SK-N-SH (cell line): Measurements from ENCODE around the gene COL26A1. TPM values are rescaled to one million over a fixed set of nuclear protein-coding genes. Genes with fewer than 3 reads are reported as not detected.

Experiments
- CTCF ChIA-PET: fragments of 300-600, 350-600 bp; formaldehyde crosslinking; extraction: SDS; loops from one replicate; lab custom pipeline; 2021; lab: Yijun Ruan, JAX
- POLR2A ChIA-PET: fragments of 350-600 bp; sonication (Branson Sonifier 250); formaldehyde crosslinking; extraction: SDS; loops from one replicate; lab custom pipeline; 2020; ENCODE audit warnings: antibody characterized with exemption, inconsistent platforms; lab: Yijun Ruan, JAX
- DNase-seq: peaks from one replicate; pipeline ENCODE4 v3.0.0; 2012
- H2AFZ ChIP-seq: fragments of 200-600 bp; sonication (generic); 2 replicates; pipeline ENCODE4 v1.8.1; 2016; ENCODE audit warnings: antibody characterized with exemption, mild to moderate bottlenecking, low read depth
- H3F3A ChIP-seq: fragments of 200-600 bp; sonication (generic); replicated peaks from 2 replicates; pipeline ENCODE3; 2016; ENCODE audit warnings: antibody characterized with exemption, mild to moderate bottlenecking; ENCODE audit not compliant: insufficient read depth
- H3K27ac ChIP-seq, 2 experiments: fragments of 200-500 bp in 1 of 2; fragments of 200-600 bp in 1 of 2; sonication (Bioruptor generic) in 1 of 2; sonication (generic), shearing (Covaris generic) in 1 of 2; 2 replicates each; pipeline versions ENCODE4 v1.5.1 to v1.6.1; 2014 to 2016; ENCODE audit warnings: low read depth in 2 of 2, inconsistent platforms in 1 of 2, low read length in 1 of 2, mild to moderate bottlenecking in 1 of 2, mixed read lengths in 1 of 2
- H3K27me3 ChIP-seq: fragments of 200-600 bp; sonication (generic), shearing (Covaris generic); 2 replicates; pipeline ENCODE4 v1.6.1; 2016; ENCODE audit warnings: mixed run types; ENCODE audit not compliant: insufficient read depth
- H3K36me3 ChIP-seq, 2 experiments: fragments of 200-500 bp in 1 of 2; fragments of 200-600 bp in 1 of 2; sonication (Bioruptor generic) in 1 of 2; sonication (generic) in 1 of 2; replicated peaks in 1 of 2; 2 replicates each; pipeline versions ENCODE3 to v1.5.1; 2014 to 2016; ENCODE audit warnings: low read length in 1 of 2, mild to moderate bottlenecking in 1 of 2; ENCODE audit not compliant: insufficient read depth in 2 of 2, control insufficient read depth in 1 of 2
- H3K4me1 ChIP-seq, 2 experiments: fragments of 200-500 bp in 1 of 2; fragments of 200-600 bp in 1 of 2; sonication (Bioruptor generic) in 1 of 2; sonication (generic), shearing (Covaris generic) in 1 of 2; 2 replicates each; pipeline versions ENCODE4 v1.5.1 to v1.6.1; 2014 to 2016; ENCODE audit warnings: low read depth in 1 of 2, low read length in 1 of 2, mixed run types in 1 of 2; ENCODE audit not compliant: insufficient read depth in 2 of 2, control insufficient read depth in 1 of 2
- H3K4me2 ChIP-seq: fragments of 200-600 bp; sonication (generic), shearing (Covaris generic); 2 replicates; pipeline ENCODE4 v1.6.1; 2017; ENCODE audit warnings: mixed run types
- H3K4me3 ChIP-seq, 2 experiments: fragments of 200-500 bp in 1 of 2; fragments of 200-600 bp in 1 of 2; sonication (Bioruptor generic) in 1 of 2; sonication (generic), shearing (Covaris generic) in 1 of 2; 2 replicates each; pipeline versions ENCODE4 v1.5.1 to v1.8.1; 2014 to 2016; ENCODE audit warnings: low read depth in 2 of 2, inconsistent platforms in 1 of 2, low read length in 1 of 2, mild to moderate bottlenecking in 1 of 2, mixed read lengths in 1 of 2, moderate library complexity in 1 of 2
- H3K79me2 ChIP-seq: fragments of 200-600 bp; sonication (generic); 2 replicates; pipeline ENCODE4 v1.8.1; 2017; ENCODE audit warnings: mild to moderate bottlenecking; ENCODE audit not compliant: insufficient read depth
- H3K9ac ChIP-seq: fragments of 200-600 bp; sonication (generic); 2 replicates; pipeline ENCODE4 v1.6.1; 2017; ENCODE audit warnings: mixed run types
- H3K9me2 ChIP-seq: fragments of 200-600 bp; sonication (generic); 2 replicates; pipeline ENCODE4 v1.6.1; 2017; ENCODE audit warnings: mixed run types
- H3K9me3 ChIP-seq: fragments of 200-600 bp; sonication (generic); 2 replicates; pipeline ENCODE4 v1.6.1; 2017; ENCODE audit warnings: mixed run types, mild to moderate bottlenecking, moderate library complexity
- H4K20me1 ChIP-seq: fragments of 200-600 bp; sonication (generic); 2 replicates; pipeline ENCODE4 v1.6.1; 2017; ENCODE audit warnings: mild to moderate bottlenecking, mixed run types; ENCODE audit not compliant: insufficient read depth
- FOSL2 ChIP-seq: IDR thresholded peaks from 2 replicates; pipeline ENCODE4 v1.4.0; 2012; ENCODE audit warnings: low read depth, mild to moderate bottlenecking, moderate library complexity, borderline replicate concordance
- FOXJ3 ChIP-seq: sonication (generic); formaldehyde crosslinking; IDR thresholded peaks from 2 replicates; pipeline ENCODE4 v1.5.1; 2020; ENCODE audit warnings: mild to moderate bottlenecking, missing genetic modification reagents
- GABPA ChIP-seq: IDR thresholded peaks from 2 replicates; pipeline ENCODE4 v1.4.0; 2012; ENCODE audit warnings: low read depth, mild to moderate bottlenecking
- NFIC ChIP-seq: IDR thresholded peaks from 2 replicates; pipeline ENCODE4 v1.4.0; 2012; ENCODE audit warnings: borderline replicate concordance
- NRF1 ChIP-seq: IDR thresholded peaks from 2 replicates; pipeline ENCODE4 v1.6.1; 2012; ENCODE audit warnings: low read depth, mild to moderate bottlenecking, low read length
- POLR2AphosphoS5 ChIP-seq: IDR thresholded peaks from 2 replicates; pipeline ENCODE4 v1.6.1; 2012; ENCODE audit warnings: low read depth, low read length
- RAD21 ChIP-seq: IDR thresholded peaks from 2 replicates; pipeline ENCODE4 v1.6.1; 2012; ENCODE audit warnings: mild to moderate bottlenecking, low read length
- RCOR1 ChIP-seq: fragments of 150-350 bp; IDR thresholded peaks from 2 replicates; pipeline ENCODE4 v1.6.1; 2017; ENCODE audit warnings: antibody characterized with exemption, low read length
- RFX5 ChIP-seq: IDR thresholded peaks from 2 replicates; pipeline ENCODE4 v1.6.1; 2012; ENCODE audit warnings: mild to moderate bottlenecking, improper control_type of control experiment, low read length
- SIN3A ChIP-seq: IDR thresholded peaks from 2 replicates; pipeline ENCODE4 v1.6.1; 2012; ENCODE audit warnings: low read depth, mild to moderate bottlenecking, low read length, moderate library complexity, borderline replicate concordance
- TAF1 ChIP-seq: IDR thresholded peaks from 2 replicates; pipeline ENCODE4 v1.6.1; 2012; ENCODE audit warnings: low read depth, mild to moderate bottlenecking, low read length, moderate library complexity, borderline replicate concordance
- TCF12 ChIP-seq: IDR thresholded peaks from 2 replicates; pipeline ENCODE4 v1.4.0; 2012
- TEAD4 ChIP-seq: IDR thresholded peaks from 2 replicates; pipeline ENCODE4 v1.4.0; 2012; ENCODE audit warnings: mild to moderate bottlenecking, borderline replicate concordance; ENCODE audit not compliant: insufficient read depth
- WGBS: methylation state at CpG from one replicate; pipeline ENCODE4 v1.1.6; 2017; ENCODE audit warnings: low lambda C conversion rate; 5-methylcytosine and 5-hydroxymethylcytosine counted together
- polyA plus RNA-seq, 3 experiments: library from polyadenylated mRNA; depleted of rRNA; stranded (reverse); fragments of >200 nt; gene quantifications; 2 replicates each; pipeline ENCODE4 v1.2.3, GENCODE V29; 2012
- TF ChIP-seq, protein P1 (sequence below): IDR thresholded peaks from 2 replicates; pipeline ENCODE4 v1.4.0; 2012; ENCODE audit warnings: low read depth
- TF ChIP-seq, protein P2 (sequence below): fragments of 200-600 bp; sonication (generic); IDR thresholded peaks from 2 replicates; pipeline ENCODE4 v1.6.1; 2017; ENCODE audit warnings: antibody characterized with exemption, mild to moderate bottlenecking, moderate library complexity
- TF ChIP-seq, protein P3 (sequence below): fragments of 150-350 bp; IDR thresholded peaks from 2 replicates; pipeline ENCODE4 v1.6.1; 2016; ENCODE audit warnings: mild to moderate bottlenecking, low read depth, low read length
- TF ChIP-seq, protein P4 (sequence below): IDR thresholded peaks from 2 replicates; pipeline ENCODE4; 2012
- TF ChIP-seq, protein P5 (sequence below): IDR thresholded peaks from 2 replicates; pipeline ENCODE4 v1.4.0; 2012; ENCODE audit warnings: low read depth, borderline replicate concordance

Gene COL26A1
- polyA plus RNA-seq, 1 of the 3 experiments (the other 2 are of a cell fraction) = 0.05 TPM

DNA sequence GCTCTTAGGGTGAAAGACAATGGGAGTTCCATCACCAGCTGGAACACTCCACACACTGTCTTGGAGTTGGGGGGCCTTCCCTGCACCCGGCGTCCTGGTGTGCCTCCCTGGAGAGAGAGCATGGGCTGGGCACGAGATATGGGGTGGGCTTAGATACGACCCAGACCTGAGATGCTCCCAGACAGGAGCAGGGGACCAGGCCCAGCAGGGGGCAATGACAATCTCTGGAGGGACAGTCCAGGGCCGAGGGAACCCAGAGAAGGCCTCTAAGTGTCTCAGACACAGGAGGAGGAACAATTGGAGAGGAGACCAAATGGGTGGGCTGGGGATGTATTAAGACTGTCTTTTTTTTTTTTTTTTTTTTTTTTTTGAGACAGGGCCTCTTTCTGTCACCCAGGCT lies 226.4 kb downstream of the COL26A1 start:
- POLR2A ChIA-PET = no interaction called here
- CTCF ChIA-PET = interaction anchor here (0.6 to 5.6 kb wide), 4 partner anchors 14 to 207 kb away, joined by 3 to 47 read pairs (median 3); no protein-coding TSS in a partner anchor

DNA sequence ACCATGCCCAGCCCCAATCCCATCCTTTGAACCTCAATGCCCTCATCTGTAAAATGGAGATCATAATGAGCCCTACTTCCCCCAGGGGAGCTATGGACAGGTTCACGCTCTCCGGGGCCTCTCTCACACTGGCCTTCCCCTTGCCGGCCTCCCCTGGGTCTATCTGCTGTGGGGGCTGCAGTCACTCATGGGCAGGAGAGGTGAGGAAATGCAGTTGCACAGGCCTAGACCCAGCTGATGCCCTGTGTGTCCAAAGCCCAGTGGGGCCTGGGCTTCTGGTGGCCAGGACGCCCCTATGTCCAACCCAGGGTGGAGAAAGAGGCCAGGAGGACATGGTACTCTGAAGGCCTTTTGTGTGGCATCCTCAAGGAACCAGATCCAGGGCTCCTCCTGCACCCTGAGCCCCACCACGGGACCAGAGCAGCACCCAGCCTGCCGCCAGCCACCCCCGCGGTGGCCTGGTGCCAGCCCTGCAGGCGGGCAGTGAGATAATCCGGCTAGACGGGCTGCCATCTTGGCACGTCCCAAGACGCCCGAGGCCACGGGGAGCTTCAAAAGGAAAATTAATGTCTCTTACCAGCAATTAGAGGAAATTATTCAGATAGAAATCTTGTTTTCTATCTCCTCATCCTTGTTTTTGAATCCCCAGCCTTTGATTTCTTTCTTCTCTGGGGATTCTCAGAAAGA lies 227.4 kb downstream of the COL26A1 start:
- ChIA-PET CTCF (interaction anchor here (0.6 to 5.6 kb wide), 10 partner anchors 13 to 358 kb away, joined by 3 to 47 read pairs (median 3); no protein-coding TSS in a partner anchor), POLR2A (interaction anchor here (0.6 kb wide), 1 partner anchor 47 kb away, joined by 3 read pairs; no protein-coding TSS in a partner anchor)
- Histone ChIP-seq H3K36me3 (no peaks in the 10 kb centered on the region), H3K9me3 (no peaks in the 10 kb centered on the region), H3K79me2 (no peaks in the 10 kb centered on the region), H3K4me3 (no peak overlapping the region), H3K9ac (no peak overlapping the region), H4K20me1 (no peaks in the 10 kb centered on the region), H3K9me2 (no peaks in the 10 kb centered on the region), H3K27me3 (peaks cover 5% of the 10 kb centered on the region; the same call in 1 of the 2 replicates), H3K4me2 (no peak overlapping the region), H3K27ac (peak overlapping the region in 1 of 2 experiments; percentile 58; a peak in 1 of 4 replicates), H3K4me1 (peaks cover 0 to 15% of the 10 kb centered on the region in 2 experiments; a peak in 1 of 4 replicates), H2AFZ (no peak overlapping the region), H3F3A (no peaks in the 10 kb centered on the region)
- WGBS = 68% methylated on average over 7 of the region's 15 CpGs
- DNase-seq = peak; percentile 85
- TF ChIP-seq, protein P1, sequence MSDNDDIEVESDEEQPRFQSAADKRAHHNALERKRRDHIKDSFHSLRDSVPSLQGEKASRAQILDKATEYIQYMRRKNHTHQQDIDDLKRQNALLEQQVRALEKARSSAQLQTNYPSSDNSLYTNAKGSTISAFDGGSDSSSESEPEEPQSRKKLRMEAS = no peak
- TF ChIP-seq SIN3A (no peak), POLR2AphosphoS5 (no peak), TAF1 (no peak), RCOR1 (0 out of 2 replicates have a peak, but pooled peaks have one; percentile 17), RFX5 (no peak), GABPA (no peak), TCF12 (no peak), RAD21 (no peak), FOSL2 (no peak), NRF1 (no peak)
- TF ChIP-seq, protein P2, sequence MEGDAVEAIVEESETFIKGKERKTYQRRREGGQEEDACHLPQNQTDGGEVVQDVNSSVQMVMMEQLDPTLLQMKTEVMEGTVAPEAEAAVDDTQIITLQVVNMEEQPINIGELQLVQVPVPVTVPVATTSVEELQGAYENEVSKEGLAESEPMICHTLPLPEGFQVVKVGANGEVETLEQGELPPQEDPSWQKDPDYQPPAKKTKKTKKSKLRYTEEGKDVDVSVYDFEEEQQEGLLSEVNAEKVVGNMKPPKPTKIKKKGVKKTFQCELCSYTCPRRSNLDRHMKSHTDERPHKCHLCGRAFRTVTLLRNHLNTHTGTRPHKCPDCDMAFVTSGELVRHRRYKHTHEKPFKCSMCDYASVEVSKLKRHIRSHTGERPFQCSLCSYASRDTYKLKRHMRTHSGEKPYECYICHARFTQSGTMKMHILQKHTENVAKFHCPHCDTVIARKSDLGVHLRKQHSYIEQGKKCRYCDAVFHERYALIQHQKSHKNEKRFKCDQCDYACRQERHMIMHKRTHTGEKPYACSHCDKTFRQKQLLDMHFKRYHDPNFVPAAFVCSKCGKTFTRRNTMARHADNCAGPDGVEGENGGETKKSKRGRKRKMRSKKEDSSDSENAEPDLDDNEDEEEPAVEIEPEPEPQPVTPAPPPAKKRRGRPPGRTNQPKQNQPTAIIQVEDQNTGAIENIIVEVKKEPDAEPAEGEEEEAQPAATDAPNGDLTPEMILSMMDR = no peak
- TF ChIP-seq, protein P3, sequence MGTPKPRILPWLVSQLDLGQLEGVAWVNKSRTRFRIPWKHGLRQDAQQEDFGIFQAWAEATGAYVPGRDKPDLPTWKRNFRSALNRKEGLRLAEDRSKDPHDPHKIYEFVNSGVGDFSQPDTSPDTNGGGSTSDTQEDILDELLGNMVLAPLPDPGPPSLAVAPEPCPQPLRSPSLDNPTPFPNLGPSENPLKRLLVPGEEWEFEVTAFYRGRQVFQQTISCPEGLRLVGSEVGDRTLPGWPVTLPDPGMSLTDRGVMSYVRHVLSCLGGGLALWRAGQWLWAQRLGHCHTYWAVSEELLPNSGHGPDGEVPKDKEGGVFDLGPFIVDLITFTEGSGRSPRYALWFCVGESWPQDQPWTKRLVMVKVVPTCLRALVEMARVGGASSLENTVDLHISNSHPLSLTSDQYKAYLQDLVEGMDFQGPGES = no peak
- TF ChIP-seq, protein P4, sequence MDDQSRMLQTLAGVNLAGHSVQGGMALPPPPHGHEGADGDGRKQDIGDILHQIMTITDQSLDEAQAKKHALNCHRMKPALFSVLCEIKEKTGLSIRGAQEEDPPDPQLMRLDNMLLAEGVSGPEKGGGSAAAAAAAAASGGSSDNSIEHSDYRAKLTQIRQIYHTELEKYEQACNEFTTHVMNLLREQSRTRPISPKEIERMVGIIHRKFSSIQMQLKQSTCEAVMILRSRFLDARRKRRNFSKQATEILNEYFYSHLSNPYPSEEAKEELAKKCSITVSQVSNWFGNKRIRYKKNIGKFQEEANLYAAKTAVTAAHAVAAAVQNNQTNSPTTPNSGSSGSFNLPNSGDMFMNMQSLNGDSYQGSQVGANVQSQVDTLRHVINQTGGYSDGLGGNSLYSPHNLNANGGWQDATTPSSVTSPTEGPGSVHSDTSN = no peak

More for the DNA sequence above, 226.4 kb downstream of the COL26A1 start:
- DNase-seq = no peak
- no peaks in the 10 kb centered on the region for H3K9me3 ChIP-seq
- no peaks in the 10 kb centered on the region for H3K36me3 ChIP-seq
- H2AFZ ChIP-seq = no peak overlapping the region
- no peak for TF ChIP-seq TEAD4
- TF ChIP-seq, protein P3 = no peak
- TF ChIP-seq FOXJ3 = no peak
- no peak for TF ChIP-seq NFIC
- TF ChIP-seq, protein P5, sequence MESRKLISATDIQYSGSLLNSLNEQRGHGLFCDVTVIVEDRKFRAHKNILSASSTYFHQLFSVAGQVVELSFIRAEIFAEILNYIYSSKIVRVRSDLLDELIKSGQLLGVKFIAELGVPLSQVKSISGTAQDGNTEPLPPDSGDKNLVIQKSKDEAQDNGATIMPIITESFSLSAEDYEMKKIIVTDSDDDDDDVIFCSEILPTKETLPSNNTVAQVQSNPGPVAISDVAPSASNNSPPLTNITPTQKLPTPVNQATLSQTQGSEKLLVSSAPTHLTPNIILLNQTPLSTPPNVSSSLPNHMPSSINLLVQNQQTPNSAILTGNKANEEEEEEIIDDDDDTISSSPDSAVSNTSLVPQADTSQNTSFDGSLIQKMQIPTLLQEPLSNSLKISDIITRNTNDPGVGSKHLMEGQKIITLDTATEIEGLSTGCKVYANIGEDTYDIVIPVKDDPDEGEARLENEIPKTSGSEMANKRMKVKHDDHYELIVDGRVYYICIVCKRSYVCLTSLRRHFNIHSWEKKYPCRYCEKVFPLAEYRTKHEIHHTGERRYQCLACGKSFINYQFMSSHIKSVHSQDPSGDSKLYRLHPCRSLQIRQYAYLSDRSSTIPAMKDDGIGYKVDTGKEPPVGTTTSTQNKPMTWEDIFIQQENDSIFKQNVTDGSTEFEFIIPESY = no peak
- no peak overlapping the region for H3K4me3 ChIP-seq
- H3K9ac ChIP-seq = no peak overlapping the region
- H3K4me1 ChIP-seq = peaks cover 0 to 15% of the 10 kb centered on the region in 2 experiments; a peak in 1 of 4 replicates
- WGBS = 73% methylated on average over 5 of the region's 5 CpGs
- H3K27ac ChIP-seq = no peak overlapping the region
- no peak overlapping the region for H3K4me2 ChIP-seq
- H3K9me2 ChIP-seq = no peaks in the 10 kb centered on the region
- no peaks in the 10 kb centered on the region for H3F3A ChIP-seq
- H3K79me2 ChIP-seq = no peaks in the 10 kb centered on the region
- no peaks in the 10 kb centered on the region for H3K27me3 ChIP-seq
- H4K20me1 ChIP-seq = no peaks in the 10 kb centered on the region
